ENCODE data around the gene KIF5A. TPM values are rescaled to one million over a fixed set of nuclear protein-coding genes. Genes with fewer than 3 reads are reported as not detected.

KIF5A gene
- total RNA-seq, 1 experiment from 2014 or later: not detected

GRCh38 chr12:57534991-57535543 is 14.8 kb upstream of the KIF5A start:
- no peak for DNase-seq (ENCODE audit: low read depth)

GRCh38 chr12:57535764-57536596 is 13.9 kb upstream of the KIF5A start:
- no peak for DNase-seq (ENCODE audit: low read depth)

DNA sequence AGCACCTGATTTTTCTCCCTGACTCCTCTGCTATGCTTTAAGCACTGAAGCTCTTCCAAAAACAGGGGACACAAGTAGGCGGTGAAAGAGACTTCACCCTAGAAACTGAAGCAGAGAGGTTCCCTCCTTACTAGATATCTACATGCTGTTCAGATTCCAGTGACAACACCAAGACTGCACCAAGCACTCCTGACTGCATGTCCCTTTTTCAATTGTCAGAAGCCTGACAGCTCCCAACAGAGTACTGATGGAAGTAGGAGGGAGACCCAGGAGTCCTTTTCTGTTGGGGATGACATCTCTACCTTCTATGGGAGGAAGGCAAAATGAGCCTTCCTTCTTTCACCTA is 13.3 kb upstream of the KIF5A start:
- DNase-seq (ENCODE audit: low read depth): no peak

DNA sequence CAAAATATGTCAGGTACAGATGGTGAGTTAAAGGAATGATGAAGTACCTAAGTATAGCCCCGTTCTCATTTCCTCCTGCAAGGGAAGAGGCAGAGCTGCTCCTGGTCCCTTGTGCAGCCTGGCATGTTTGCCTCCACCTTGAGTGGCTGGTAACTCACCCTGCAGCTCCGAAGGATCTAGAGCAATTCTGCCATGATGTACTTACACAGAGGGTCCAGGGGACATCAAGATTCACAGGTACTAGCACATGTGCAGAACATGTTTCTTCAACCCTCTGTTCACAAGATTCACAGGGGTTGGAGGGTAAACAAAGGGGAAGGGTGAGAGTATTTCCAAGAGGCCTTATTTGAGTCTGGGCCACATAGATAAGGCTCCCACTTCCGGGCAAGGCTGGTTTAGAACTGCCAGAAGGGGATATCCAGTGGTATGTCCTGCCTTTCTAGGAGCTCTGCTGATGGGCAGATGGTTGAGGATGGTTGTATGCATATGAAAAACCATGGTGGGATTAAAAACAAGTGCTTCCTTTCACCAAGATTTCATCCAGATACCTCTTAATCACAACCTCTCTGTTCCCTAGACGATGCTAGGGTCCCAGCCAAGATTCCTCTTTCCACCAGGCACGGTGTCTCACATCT is 10.6 kb upstream of the KIF5A start:
- no peak for DNase-seq (ENCODE audit: low read depth)

DNA sequence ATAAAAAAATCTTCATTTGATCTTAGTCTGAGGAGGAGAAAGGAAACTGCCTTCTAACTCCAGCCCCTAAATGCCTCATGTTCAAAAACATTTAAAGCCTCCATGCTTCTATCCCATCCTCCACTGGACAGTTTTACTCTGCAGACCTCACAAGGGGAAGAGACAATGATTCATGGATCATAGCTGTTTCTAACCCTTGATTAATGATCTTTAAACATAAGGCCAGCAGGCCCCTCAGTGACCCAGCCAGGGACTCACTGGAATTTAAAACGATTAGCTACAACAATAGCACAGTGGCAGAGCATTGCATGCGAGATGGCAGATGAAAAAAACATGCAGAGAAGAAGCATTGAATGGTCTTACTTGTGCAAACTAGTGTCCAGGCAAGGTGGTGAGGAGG is 8.8 kb upstream of the KIF5A start:
- no peak for DNase-seq (ENCODE audit: low read depth)

DNA sequence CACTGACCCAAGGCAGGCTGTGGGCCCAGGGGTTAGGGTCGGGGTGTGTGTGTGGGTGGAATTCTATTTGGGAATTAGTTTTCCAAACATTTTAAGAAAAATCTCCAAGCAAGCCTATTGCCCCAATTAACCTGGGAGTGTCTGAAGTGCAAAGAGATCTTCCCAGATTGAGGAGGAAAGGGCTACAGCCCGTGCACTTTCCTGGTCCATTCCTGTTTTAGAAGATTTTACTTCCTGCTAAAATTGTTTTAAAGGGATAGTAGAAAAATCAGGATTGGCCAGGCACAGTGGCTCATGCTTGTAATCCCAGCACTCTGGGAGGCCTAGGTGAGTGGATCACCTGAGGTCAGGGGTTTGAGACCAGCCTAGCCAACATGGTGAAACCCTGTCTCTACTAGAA is 8.1 kb upstream of the KIF5A start:
- DNase-seq (ENCODE audit: low read depth): no peak

DNA sequence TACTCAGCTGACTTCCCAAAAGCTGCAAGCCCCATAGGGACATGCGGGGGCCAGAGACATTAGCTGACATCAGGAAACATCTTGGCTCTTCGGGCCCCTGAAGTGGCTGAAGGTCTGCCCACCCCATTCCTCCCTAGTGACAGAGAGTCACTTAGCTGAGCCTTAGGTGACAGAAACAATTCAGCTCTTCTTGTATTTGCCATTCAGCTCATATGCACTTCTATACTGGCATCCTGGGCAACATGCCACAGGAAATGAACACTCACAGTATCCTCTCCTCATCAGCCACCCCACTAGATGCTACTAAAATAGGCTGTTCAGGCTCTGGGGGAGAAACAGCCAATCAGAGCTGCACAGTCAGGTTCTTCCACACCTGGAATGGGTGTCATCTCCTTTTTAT is 6.3 kb upstream of the KIF5A start:
- DNase-seq (ENCODE audit: low read depth): no peak

DNA sequence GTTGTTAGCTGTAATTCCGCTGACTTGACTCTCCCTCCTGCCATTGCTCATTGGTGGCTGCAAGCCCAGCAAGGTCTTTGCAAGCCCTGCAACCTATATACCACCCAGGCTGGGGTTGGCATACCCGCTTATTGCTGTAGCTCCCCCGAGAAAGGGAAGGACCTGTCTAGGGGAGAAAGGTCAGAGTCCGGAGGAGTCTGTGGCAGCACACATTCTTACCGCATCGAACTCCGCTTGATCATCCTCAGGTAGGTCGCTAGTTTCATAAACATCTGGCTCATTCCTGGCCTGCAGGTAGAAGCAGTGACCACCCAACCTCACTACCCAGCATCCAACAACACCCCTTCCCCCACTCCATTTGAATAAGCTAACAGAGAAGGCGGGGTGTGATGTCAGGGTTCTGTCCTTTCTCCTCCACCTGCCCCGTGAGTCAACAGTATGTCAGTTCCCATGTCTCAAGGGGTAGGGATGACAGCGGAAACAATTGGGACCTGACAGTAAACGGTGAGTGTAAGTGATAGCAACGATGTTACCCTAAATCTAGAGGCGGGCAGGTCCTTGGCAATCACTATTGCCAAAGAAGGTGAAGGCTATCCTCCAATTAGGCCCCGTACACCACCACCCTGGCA is 3.9 kb upstream of the KIF5A start:
- no peak for DNase-seq (ENCODE audit: low read depth)

DNA sequence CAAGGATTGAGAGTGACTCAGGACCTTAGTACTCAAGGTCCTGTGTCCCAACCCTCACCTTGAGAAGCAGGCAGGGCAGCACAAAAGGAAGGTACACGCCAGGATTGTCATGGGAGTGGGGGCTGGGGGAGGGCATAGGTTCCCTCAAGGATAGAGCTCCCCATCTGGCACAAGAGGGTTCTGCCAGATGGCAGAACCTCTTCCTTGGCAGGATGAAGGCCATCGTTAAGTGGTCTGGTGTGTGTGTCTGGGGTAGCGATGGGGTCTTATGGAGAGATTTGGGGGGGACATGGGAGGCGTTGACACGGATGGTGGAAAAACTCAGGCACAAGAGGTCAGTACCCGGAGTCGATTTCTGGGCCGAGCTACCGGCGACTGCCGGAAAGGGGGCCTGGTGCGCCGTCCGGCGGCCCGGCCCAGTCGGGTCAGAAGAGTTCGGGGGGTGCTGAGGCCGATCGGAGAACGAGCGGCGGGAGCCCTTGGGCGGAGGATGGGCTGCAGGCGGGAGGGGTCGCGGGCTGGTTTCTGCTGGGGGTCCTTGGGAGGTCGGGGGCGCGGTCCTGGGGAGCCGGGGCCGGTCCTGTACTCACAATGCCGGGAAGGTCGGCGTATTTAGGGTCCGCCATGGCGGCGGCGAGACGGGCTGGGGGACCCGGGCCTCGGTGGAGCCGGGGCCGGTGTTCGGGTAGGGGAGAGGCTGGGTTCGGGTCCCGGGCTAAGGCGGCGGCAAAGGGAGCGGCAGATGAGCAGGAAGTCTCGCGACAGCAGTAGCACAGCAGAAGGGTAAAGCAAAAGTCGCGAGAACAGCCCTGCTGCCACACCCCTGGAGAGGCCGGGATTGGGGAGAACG is 3.2 kb upstream of the KIF5A start, which contains the start of gene DCTN2:
DCTN2 (minus strand) TSS at position 755 of the 850 bp plus-strand sequence; CDS start at position 626, 129 bp downstream.
- peak; percentile 97 for DNase-seq (ENCODE audit: low read depth)

DNA sequence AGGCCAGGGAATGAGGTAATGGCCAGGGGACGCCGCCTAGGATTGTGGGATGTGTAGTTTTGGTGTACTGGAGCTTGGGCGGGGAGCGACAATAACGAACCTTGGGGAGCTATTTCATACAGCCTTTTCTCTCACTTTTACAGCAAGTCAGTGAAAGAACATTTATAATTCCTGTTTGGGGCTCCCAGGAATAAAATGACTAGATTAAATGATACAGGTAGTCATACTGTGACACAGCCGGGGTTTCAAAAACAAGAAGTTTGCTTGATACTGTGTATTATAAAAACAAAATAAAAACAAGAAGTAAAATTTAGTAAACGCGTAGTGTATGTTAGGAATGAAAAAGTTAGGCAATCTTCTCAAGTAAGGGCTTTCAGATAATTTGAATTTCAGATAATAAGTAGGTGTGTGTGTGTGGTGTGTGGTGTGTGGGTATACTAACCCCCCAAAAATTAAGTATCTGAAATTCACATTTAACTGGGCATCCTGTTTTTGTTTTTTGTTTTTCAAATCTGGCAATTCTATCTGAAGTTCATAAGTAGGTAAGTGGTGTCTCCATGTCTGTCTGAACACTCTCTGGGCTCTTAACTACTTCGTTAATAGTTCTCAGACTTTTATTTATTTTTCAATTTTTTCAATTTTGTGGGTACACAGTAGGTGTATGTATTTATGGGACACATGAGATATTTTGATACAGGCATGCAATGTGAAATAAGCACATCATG is 2.4 kb upstream of the KIF5A start:
- DNase-seq (ENCODE audit: low read depth): no peak

- DNase-seq (ENCODE audit: low read depth): no peak
These were observed 1.9 kb upstream of the KIF5A start for GRCh38 chr12:57548013-57548315.

- DNase-seq (ENCODE audit: low read depth): no peak
These were observed 1.4 kb upstream of the KIF5A start for GRCh38 chr12:57548488-57548887.

- DNase-seq (ENCODE audit: low read depth): no peak
These were observed 488 bp upstream of the KIF5A start for GRCh38 chr12:57549203-57549908.

DNA sequence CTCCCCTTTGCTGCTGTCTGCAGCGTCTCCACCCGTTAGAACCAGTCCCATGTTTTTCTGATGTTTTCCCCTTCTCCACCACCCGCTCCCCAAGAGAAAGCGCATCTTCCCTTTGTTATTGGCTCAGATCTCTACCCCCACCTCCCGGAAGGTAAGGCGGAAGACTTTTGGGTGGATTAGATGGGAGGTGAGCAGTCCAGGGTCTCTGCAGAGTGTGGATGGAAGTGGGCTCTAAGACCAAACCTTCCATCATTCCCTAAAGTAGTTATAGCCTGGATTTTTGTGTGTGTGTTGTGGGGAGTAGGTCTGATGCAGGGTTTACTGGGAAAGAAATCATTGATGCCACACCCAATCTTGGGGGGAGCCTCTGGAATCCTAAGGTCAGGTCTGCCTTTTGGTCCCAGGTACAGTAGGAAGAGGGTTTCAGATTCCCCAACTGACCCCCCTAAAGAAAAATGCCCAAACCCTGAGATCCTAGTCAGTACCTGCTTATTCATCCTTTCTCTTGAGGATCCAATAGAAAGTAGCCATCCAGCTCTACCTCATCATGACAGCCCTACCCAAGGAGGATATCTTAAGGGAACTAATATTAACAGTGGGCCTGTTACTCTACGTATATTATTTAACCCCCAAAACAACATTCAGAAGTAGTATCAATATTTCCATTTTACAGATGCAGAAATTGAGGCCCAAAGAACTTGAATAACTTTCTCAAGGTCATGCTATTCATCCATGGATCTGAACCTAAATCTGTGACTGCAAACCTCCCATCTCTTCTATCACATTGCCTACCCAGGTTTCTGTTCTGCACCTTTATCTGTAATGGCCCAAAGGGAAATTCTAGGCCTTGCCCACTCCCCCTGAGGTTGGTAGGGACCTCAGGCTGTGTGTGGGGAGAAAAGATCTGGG is 1.1 kb downstream of the KIF5A start:
- DNase-seq (ENCODE audit: low read depth): no peak

DNA sequence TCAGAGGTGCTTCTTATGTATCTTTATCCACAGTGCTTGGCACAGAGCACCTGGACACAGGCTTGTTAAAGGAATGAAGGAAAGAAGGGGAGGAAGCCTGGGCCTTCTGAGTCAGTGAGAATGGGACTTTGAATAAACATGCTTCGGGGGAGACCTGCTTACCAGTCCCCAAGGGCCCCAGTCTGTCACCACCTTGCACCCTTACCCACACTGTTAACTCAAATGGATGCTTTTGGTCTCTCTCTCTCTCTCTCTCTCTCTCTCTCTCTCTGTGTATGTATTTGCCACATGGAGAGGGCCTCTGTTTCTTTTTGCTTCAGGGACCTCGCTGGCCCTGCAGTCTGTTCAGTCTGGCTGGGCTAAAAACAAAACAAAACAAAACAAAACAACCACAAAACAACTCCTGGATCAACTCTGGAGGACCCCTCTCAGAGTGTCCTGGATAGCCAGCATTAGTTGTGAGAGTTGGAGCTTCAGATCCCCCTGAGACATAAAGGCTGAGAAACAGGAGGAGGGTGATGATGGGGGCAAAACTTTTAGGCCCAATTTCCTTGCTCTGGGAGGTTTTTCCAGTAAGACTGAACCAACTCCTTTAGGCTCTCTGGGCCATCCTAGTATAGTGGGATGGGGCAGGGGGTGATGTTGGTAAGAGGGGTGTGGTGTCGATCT is 1.9 kb downstream of the KIF5A start:
- DNase-seq (ENCODE audit: low read depth): no peak

DNA sequence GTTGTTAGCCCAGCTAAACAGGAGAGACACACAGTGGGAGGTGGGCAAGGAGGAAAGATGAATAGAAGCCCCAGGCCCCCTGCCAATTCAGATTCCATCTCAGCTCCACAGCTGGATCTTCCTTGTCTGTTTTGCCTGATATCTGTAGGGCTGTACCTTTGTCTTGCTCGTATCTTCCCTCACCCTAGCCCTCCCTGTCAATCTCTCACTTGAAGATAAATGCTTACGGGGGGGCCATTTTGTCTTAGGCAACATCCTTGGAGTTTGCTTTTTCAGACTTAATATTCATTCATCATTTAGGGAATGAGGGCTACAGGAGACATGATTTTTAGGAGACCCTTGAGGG is 2.4 kb downstream of the KIF5A start:
- DNase-seq (ENCODE audit: low read depth): no peak

- no peak for DNase-seq (ENCODE audit: low read depth)
These were observed 3.0 kb downstream of the KIF5A start for GRCh38 chr12:57552835-57553313.

- DNase-seq (ENCODE audit: low read depth): no peak
These were observed 3.7 kb downstream of the KIF5A start for GRCh38 chr12:57553343-57554202.

Measured in LHCN-M2 (cell line).